Measurements from ENCODE around the gene PGM2. TPM values are rescaled to one million over a fixed set of nuclear protein-coding genes. Genes with fewer than 3 reads are reported as not detected.

PGM2 gene
- total and polyA plus RNA-seq, 7 donors, result 1.1 to 4.7 (median 2.5) TPM

DNA sequence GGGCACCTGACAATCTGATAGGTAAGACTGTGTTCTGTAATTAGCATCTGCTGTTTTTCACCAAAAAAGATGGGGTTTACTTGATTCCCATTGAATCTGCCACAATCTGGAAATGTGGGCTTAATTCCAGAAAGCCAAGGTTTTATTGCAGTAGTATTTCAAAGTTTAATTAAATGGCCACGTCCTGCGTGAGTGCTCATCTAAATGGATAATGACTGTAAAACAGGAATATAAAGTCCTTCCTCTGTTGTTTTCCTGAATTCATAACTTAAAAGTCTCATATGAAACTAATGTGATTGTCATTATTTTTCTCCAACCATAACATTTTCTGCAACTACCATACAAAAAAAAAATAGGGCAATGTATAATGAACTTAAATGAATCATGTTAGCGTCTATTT lies 2.4 kb downstream of the PGM2 start:
- intact Hi-C loops (cut with DNase I), result loop anchor here in 1 of 2 donors (5.0 kb wide), 1 partner anchor 148 kb away; no protein-coding TSS in a partner anchor
- TF ChIP-seq, protein P1, sequence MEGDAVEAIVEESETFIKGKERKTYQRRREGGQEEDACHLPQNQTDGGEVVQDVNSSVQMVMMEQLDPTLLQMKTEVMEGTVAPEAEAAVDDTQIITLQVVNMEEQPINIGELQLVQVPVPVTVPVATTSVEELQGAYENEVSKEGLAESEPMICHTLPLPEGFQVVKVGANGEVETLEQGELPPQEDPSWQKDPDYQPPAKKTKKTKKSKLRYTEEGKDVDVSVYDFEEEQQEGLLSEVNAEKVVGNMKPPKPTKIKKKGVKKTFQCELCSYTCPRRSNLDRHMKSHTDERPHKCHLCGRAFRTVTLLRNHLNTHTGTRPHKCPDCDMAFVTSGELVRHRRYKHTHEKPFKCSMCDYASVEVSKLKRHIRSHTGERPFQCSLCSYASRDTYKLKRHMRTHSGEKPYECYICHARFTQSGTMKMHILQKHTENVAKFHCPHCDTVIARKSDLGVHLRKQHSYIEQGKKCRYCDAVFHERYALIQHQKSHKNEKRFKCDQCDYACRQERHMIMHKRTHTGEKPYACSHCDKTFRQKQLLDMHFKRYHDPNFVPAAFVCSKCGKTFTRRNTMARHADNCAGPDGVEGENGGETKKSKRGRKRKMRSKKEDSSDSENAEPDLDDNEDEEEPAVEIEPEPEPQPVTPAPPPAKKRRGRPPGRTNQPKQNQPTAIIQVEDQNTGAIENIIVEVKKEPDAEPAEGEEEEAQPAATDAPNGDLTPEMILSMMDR (IDR thresholded peaks at IDR 0.05), result no peak
- 87 to 95% (median 90%) methylated on average over 3 of the region's 3 CpGs for WGBS, 3 donors
- Histone ChIP-seq H3K9me3 (no peaks in the 10 kb centered on the region), H3K4me3 (no peak overlapping the region), H3K27me3 (ENCODE audit: insufficient read depth in 3 of 3, low read length in 2 of 3) (no peaks in the 10 kb centered on the region), H3K27ac (no peak overlapping the region), H3K36me3 (ENCODE audit: insufficient read depth in 1 of 2, low read depth in 1 of 2) (peaks cover 0 to 15% of the 10 kb centered on the region in 2 donors), H3K4me1 (peaks cover 9% of the 10 kb centered on the region)
- DNase-seq, result no peak
- ATAC-seq, result no peak

DNA sequence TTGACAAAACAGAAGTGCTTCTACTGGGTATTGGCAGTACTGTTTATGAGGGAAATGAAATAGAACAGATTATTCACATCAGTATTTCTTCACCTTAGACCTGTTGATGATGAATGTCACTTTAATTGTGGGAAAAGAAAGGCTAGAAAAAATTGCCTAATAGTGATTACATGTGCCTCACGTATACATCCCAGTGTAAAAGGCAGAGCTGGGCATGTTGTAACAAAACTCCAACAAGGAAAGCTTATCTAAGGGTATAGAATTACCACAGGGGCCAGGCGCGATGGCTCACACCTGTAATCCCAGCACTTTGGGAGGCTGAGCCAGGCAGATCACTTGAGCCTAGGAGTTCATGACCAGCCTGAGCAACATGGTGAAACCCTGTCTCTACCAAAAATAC lies 4.2 kb downstream of the PGM2 start:
- ATAC-seq (no peak), DNase-seq (no peak)
- WGBS, 3 donors, result 80 to 86% (median 84%) methylated on average over 3 of the region's 3 CpGs
- H3K27ac ChIP-seq, result no peak overlapping the region
- H3K36me3 ChIP-seq (ENCODE audit: insufficient read depth in 1 of 2, low read depth in 1 of 2), result peaks cover 0 to 15% of the 10 kb centered on the region in 2 donors
- TF ChIP-seq, protein P1 (IDR thresholded peaks at IDR 0.05), result no peak
- no peak overlapping the region for H3K4me3 ChIP-seq
- H3K27me3 ChIP-seq (ENCODE audit: insufficient read depth in 3 of 3, low read length in 2 of 3), result no peaks in the 10 kb centered on the region
- no peaks in the 10 kb centered on the region for H3K9me3 ChIP-seq
- intact Hi-C loops (cut with DNase I), result no loop called here
- peaks cover 9% of the 10 kb centered on the region for H3K4me1 ChIP-seq

DNA sequence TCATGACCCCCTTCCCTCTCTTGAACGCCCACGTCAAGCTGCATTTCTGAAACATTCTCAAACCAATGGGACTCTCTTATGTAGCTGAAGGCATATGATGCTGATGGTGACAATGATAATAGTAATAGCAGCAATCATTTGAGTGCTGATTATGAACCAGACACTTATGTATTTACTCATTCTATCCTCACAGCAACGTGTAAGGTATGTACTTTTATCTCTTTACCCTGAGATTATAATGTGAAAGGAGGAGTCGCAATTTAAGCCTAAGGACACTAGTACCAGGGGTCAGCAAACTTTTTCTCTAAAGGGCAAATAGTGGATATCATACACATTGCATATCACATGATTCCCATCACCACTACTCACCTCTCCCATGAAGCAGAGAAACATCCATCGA lies 8.5 kb downstream of the PGM2 start:
- WGBS, 3 donors, result 87 to 94% (median 92%) methylated on average over 5 of the region's 5 CpGs
- Histone ChIP-seq H3K27me3 (ENCODE audit: insufficient read depth in 3 of 3, low read length in 2 of 3) (no peaks in the 10 kb centered on the region), H3K27ac (no peak overlapping the region), H3K4me1 (no peaks in the 10 kb centered on the region), H3K36me3 (ENCODE audit: insufficient read depth in 1 of 2, low read depth in 1 of 2) (peaks cover 0 to 19% of the 10 kb centered on the region in 2 donors), H3K9me3 (no peaks in the 10 kb centered on the region), H3K4me3 (no peak overlapping the region)
- no peak for DNase-seq
- intact Hi-C loops (cut with DNase I), result no loop called here
- ATAC-seq, result no peak
- TF ChIP-seq, protein P1 (IDR thresholded peaks at IDR 0.05), result no peak

DNA sequence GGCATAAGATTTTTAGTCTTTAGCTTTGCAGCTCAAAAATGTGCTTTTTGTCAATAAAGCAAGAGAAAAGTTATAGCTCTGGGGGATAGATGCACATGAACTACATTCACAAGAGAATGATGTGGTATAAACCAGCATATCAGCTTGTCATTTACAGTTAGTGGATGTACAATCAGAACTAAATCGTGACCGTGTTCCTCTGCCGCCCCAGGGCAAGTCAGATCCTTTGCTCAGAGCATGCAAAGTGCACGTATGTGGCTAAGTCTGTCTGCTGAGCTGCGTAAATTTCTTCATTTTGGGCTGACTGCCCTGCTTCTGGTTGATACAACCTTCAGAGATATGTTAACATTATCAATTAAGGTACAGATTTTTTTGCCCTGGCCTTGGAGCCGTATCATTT lies 9.3 kb downstream of the PGM2 start:
- H3K27ac ChIP-seq, result no peak overlapping the region
- no peak for DNase-seq
- H3K4me1 ChIP-seq, result no peaks in the 10 kb centered on the region
- no peak overlapping the region for H3K4me3 ChIP-seq
- no peaks in the 10 kb centered on the region for H3K27me3 ChIP-seq (ENCODE audit: insufficient read depth in 3 of 3, low read length in 2 of 3)
- no peaks in the 10 kb centered on the region for H3K9me3 ChIP-seq
- TF ChIP-seq, protein P1 (IDR thresholded peaks at IDR 0.05), result no peak
- intact Hi-C loops (cut with DNase I), result no loop called here
- ATAC-seq, result no peak
- H3K36me3 ChIP-seq (ENCODE audit: insufficient read depth in 1 of 2, low read depth in 1 of 2), result peaks cover 0 to 18% of the 10 kb centered on the region in 2 donors
- 80 to 83% (median 80%) methylated on average over 6 of the region's 6 CpGs for whole genome bisulfite sequencing, 3 donors

DNA sequence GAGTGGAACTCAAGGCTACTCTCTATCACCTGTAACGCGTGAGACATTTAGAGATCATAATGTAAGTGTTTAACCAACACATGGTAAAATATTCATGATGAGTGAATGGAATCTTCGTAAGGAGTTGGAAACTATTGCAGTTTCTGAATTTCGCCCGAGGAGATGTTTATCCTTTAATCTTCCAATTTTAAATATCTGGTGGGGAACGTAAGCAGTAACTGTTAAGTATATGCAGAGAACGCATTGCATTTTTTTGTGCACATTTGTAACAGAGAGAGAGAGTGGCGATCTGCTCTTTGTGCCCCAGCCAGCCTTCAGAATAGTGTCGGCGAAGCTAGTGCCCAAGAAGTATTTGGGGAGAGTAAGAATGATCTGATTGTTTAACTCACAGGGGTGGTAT lies 9.8 kb downstream of the PGM2 start:
- H3K4me1 ChIP-seq, result no peaks in the 10 kb centered on the region
- DNase-seq (no peak), ATAC-seq (no peak)
- TF ChIP-seq, protein P1 (IDR thresholded peaks at IDR 0.05), result no peak
- H3K27me3 ChIP-seq (ENCODE audit: insufficient read depth in 3 of 3, low read length in 2 of 3), result no peaks in the 10 kb centered on the region
- H3K36me3 ChIP-seq (ENCODE audit: insufficient read depth in 1 of 2, low read depth in 1 of 2), result peaks cover 0 to 16% of the 10 kb centered on the region in 2 donors
- intact Hi-C loops (cut with DNase I), result no loop called here
- 91 to 93% (median 91%) methylated on average over 10 of the region's 10 CpGs for WGBS, 3 donors
- no peaks in the 10 kb centered on the region for H3K9me3 ChIP-seq
- H3K4me3 ChIP-seq, result no peak overlapping the region
- H3K27ac ChIP-seq, result no peak overlapping the region

All from psoas muscle (tissue), 8 donors.